HCT116 (cell line): Measurements from ENCODE around the gene USH1C. TPM values are rescaled to one million over a fixed set of nuclear protein-coding genes. Genes with fewer than 3 reads are reported as not detected.

Experiments used
- ATAC-seq: fragments of 200-7000 bp; cut with Tn5 transposase; 2 replicates; pipeline ENCODE4 v1.9.1; 2020; ENCODE audit warnings: mild to moderate bottlenecking, moderate library complexity
- BruUV-seq: library from RNA; stranded (reverse); fragments of 400-500 nt; replicated peaks from 2 replicates; lab custom pipeline; 2021; lab: Mats Ljungman, UMichigan
- CTCF ChIA-PET: fragments of 300-600 bp; sonication (Branson Sonifier 250); formaldehyde crosslinking; loops from one replicate; lab custom pipeline; 2021; ENCODE audit warnings: antibody characterized with exemption; lab: Charles Lee
- POLR2A ChIA-PET: fragments of 300-600, 350-600 bp; sonication (Branson Sonifier 250); formaldehyde crosslinking; loops from one replicate; lab custom pipeline; 2021; ENCODE audit warnings: antibody characterized with exemption; lab: Charles Lee
- RAD21 ChIA-PET, 2 experiments: fragments of 300-600 bp; sonication (Branson Sonifier 250); formaldehyde crosslinking; loops; one replicate each; lab custom pipeline; 2023; ENCODE audit warnings: low total read pairs in 2 of 2; ENCODE audit not compliant: uncharacterized antibody in 2 of 2, unreplicated experiment in 2 of 2, low non-redundant PET in 1 of 2; lab: Charles Lee
- DNase-seq: peaks from one replicate; pipeline ENCODE4 v3.0.0-alpha.2; 2010; ENCODE audit warnings: low read depth, low spot score
- H2AFZ ChIP-seq: fragments of 200-600 bp; shearing (Covaris generic), sonication (generic); 2 replicates; pipeline ENCODE4 v1.6.1; 2017; ENCODE audit warnings: low read depth, mixed run types, mixed read lengths, antibody characterized with exemption, low read length; ENCODE audit not compliant: poor library complexity, severe bottlenecking
- H3K27ac ChIP-seq: 2 replicates; pipeline ENCODE4 v1.5.1; 2012; ENCODE audit warnings: low read depth, low read length
- H3K27me3 ChIP-seq: fragments of 200-600 bp; sonication (generic); 2 replicates; pipeline ENCODE4 v1.6.1; 2016; ENCODE audit warnings: mixed run types, low read length, mixed read lengths; ENCODE audit not compliant: insufficient read depth
- H3K36me3 ChIP-seq, 2 experiments: fragments of 200-500 bp in 1 of 2; fragments of 200-600 bp in 1 of 2; sonication (Bioruptor generic) in 1 of 2; sonication (generic) in 1 of 2; 2 replicates each; pipeline versions ENCODE4 v1.5.1 to v1.6.1; 2014 to 2016; ENCODE audit warnings: low read length in 2 of 2, inconsistent platforms in 1 of 2, mixed read lengths in 1 of 2, mixed run types in 1 of 2; ENCODE audit not compliant: insufficient read depth in 2 of 2, control insufficient read depth in 1 of 2
- H3K4me1 ChIP-seq, 2 experiments: fragments of 200-600 bp in 1 of 2; sonication (generic) in 1 of 2; 2 replicates each; pipeline versions ENCODE4 v1.5.1 to v1.6.1; 2012 to 2017; ENCODE audit warnings: low read length in 2 of 2, inconsistent platforms in 1 of 2, mild to moderate bottlenecking in 1 of 2, mixed read lengths in 1 of 2, mixed run types in 1 of 2, moderate library complexity in 1 of 2; ENCODE audit not compliant: insufficient read depth in 2 of 2, control insufficient read depth in 1 of 2
- H3K4me2 ChIP-seq: fragments of 200-600 bp; sonication (generic); 2 replicates; pipeline ENCODE4 v1.6.1; 2017; ENCODE audit warnings: mixed run types, low read length, mixed read lengths
- H3K4me3 ChIP-seq, 2 experiments: fragments of 200-600 bp in 1 of 2; sonication (generic) in 1 of 2; replicated peaks in 1 of 2; 2 replicates each; pipeline ENCODE4 v1.5.1; 2011 to 2016; ENCODE audit warnings: low read length in 2 of 2, control low read depth in 1 of 2, low read depth in 1 of 2, mild to moderate bottlenecking in 1 of 2, mixed read lengths in 1 of 2, mixed run types in 1 of 2
- H3K79me2 ChIP-seq: fragments of 200-600 bp; sonication (generic); 2 replicates; pipeline ENCODE4 v1.6.1; 2017; ENCODE audit warnings: mild to moderate bottlenecking, mixed run types, low read length, moderate library complexity, mixed read lengths; ENCODE audit not compliant: insufficient read depth
- H3K9ac ChIP-seq: fragments of 200-600 bp; sonication (generic); 2 replicates; pipeline ENCODE4 v1.6.1; 2016; ENCODE audit warnings: low read length, mixed read lengths
- H3K9me2 ChIP-seq: fragments of 200-600 bp; sonication (generic), shearing (Covaris generic); 2 replicates; pipeline ENCODE4 v1.6.1; 2017; ENCODE audit warnings: mixed run types, mild to moderate bottlenecking, moderate library complexity; ENCODE audit not compliant: insufficient read depth
- H3K9me3 ChIP-seq, 2 experiments: fragments of 200-500 bp in 1 of 2; fragments of 200-600 bp in 1 of 2; sonication (Bioruptor generic) in 1 of 2; sonication (generic) in 1 of 2; 2 replicates each; pipeline ENCODE4 v1.6.1; 2014 to 2017; ENCODE audit warnings: low read length in 2 of 2, mixed read lengths in 2 of 2, inconsistent platforms in 1 of 2, low read depth in 1 of 2, mild to moderate bottlenecking in 1 of 2, mixed run types in 1 of 2, moderate library complexity in 1 of 2; ENCODE audit not compliant: control insufficient read depth in 1 of 2, insufficient read depth in 1 of 2
- H4K20me1 ChIP-seq: fragments of 200-600 bp; sonication (generic), shearing (Covaris generic); 2 replicates; pipeline ENCODE4 v1.6.1; 2017; ENCODE audit warnings: mixed run types, mild to moderate bottlenecking, moderate library complexity; ENCODE audit not compliant: insufficient read depth
- EGR1 ChIP-seq: IDR thresholded peaks from 2 replicates; pipeline ENCODE4 v1.6.1; 2012; ENCODE audit warnings: low read depth
- EZH2 ChIP-seq: fragments of 200-600 bp; sonication (generic); IDR thresholded peaks from 2 replicates; pipeline ENCODE4 v1.6.1; 2017; ENCODE audit warnings: antibody characterized with exemption, mixed run types
- EZH2phosphoT487 ChIP-seq: fragments of 200-600 bp; IDR thresholded peaks from 2 replicates; pipeline ENCODE4 v1.6.1; 2018; ENCODE audit warnings: antibody characterized with exemption, borderline replicate concordance
- FOSL1 ChIP-seq: IDR thresholded peaks from 2 replicates; pipeline ENCODE4 v1.6.1; 2012; ENCODE audit warnings: low read depth
- JUND ChIP-seq: IDR thresholded peaks from 2 replicates; pipeline ENCODE4 v1.6.1; 2012
- SP1 ChIP-seq: IDR thresholded peaks from 2 replicates; pipeline ENCODE4 v1.6.1; 2012; ENCODE audit warnings: low read depth
- SRF ChIP-seq: IDR thresholded peaks from 2 replicates; pipeline ENCODE4 v1.6.1; 2012; ENCODE audit warnings: low read depth
- TCF7L2 ChIP-seq: IDR thresholded peaks from 2 replicates; pipeline ENCODE4 v1.7.0; 2011; ENCODE audit warnings: borderline replicate concordance, inconsistent platforms; ENCODE audit not compliant: insufficient read depth, insufficient read length; ENCODE audit errors: extremely low read depth
- YY1 ChIP-seq: IDR thresholded peaks from 2 replicates; pipeline ENCODE4 v1.6.1; 2011; ENCODE audit warnings: low read length, low read depth, moderate library complexity, mild to moderate bottlenecking; ENCODE audit not compliant: insufficient replicate concordance; ENCODE audit errors: extremely low read depth
- ZNF274 ChIP-seq: fragments of 200-500 bp; sonication (Bioruptor generic); IDR thresholded peaks from 2 replicates; pipeline ENCODE4 v1.6.1; 2014; ENCODE audit warnings: mild to moderate bottlenecking, low read depth, low read length, inconsistent platforms
- intact Hi-C: fragments of 100-400 bp; cut with micrococcal nuclease; formaldehyde crosslinking; loops from 2 replicates; pipeline ENCODE4 v1.10.0; 2022
- total RNA-seq: library from RNA; stranded (reverse); gene quantifications from one replicate; pipeline ENCODE4 v1.2.1, GENCODE V29; 2021; ENCODE audit not compliant: unreplicated experiment
- TF ChIP-seq, protein P1 (sequence below): IDR thresholded peaks from 2 replicates; pipeline ENCODE4 v1.6.1; 2012
- TF ChIP-seq, protein P2 (sequence below), 3 experiments: fragments of 200-600 bp in 1 of 3; sonication (generic) in 1 of 3; IDR thresholded peaks in 2 of 3; conservative IDR thresholded peaks in 1 of 3; 2 replicates each; pipeline ENCODE4 v1.5.1; 2012 to 2017; ENCODE audit warnings: low read depth in 2 of 3, low read length in 2 of 3, antibody characterized with exemption in 1 of 3, borderline replicate concordance in 1 of 3, control low read depth in 1 of 3, mild to moderate bottlenecking in 1 of 3, mixed read lengths in 1 of 3, mixed run types in 1 of 3, moderate library complexity in 1 of 3; ENCODE audit not compliant: insufficient read depth in 1 of 3

USH1C gene
- total RNA-seq, 1 experiment from 2014 or later, result 13.4 TPM

DNA sequence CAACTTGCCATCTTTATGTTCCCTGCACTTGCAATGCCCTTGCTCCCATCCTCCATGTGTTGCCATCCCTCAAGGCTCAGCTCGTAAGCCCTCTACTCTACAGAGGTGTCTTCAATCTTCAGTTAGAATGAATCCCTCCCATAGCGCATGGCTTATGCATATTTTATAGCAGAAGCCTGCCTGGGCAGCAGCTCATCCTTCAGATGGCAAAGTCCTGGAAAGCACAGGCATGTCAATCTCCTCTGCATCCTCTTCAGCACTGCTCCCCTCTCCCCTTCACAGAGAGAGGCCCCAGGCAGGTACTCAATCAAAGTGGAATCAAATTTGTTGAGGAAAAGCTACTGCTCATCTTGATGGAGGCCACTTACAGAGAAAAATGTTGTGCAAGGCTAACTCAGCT, 36.4 kb downstream of the USH1C start (continued):
- no peak for TF ChIP-seq EZH2phosphoT487
- TF ChIP-seq EGR1, result no peak
- no peak for TF ChIP-seq JUND
- TF ChIP-seq SP1, result no peak
- TF ChIP-seq, protein P1, sequence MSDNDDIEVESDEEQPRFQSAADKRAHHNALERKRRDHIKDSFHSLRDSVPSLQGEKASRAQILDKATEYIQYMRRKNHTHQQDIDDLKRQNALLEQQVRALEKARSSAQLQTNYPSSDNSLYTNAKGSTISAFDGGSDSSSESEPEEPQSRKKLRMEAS, result no peak
- no peak for TF ChIP-seq SRF
- TF ChIP-seq TCF7L2, result no peak
- no peak for TF ChIP-seq ZNF274
- no peak for TF ChIP-seq YY1
- no peak for TF ChIP-seq FOSL1

DNA sequence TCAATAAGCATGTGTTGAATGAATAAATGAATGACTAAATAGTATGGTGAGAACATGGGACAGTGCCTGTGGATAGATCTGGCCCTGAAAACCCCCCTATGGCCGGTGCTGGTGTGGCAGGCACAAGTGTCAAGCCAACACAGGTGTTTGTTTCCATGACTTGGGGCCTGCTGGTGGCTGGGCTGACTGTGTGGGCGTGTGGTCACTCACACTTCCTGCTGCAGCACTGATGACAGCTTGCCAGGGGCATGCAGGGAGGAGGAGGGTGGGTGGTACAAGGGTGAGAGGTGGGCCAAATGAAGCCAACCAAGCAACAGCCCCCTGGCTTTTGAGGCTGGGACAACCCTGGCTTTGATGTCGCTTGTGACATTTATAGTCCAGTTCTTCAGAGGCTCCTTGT, 37.3 kb downstream of the USH1C start:
- no peak for DNase-seq
- Histone ChIP-seq H3K9me3 (no peaks in the 10 kb centered on the region), H3K4me3 (no peak overlapping the region), H3K27ac (no peak overlapping the region), H3K4me2 (peak overlapping the region; percentile 45), H3K9me2 (no peaks in the 10 kb centered on the region), H2AFZ (no peak overlapping the region), H3K36me3 (no peaks in the 10 kb centered on the region), H3K79me2 (no peaks in the 10 kb centered on the region), H3K27me3 (no peaks in the 10 kb centered on the region), H3K4me1 (peaks cover 5 to 12% of the 10 kb centered on the region in 2 experiments; a peak in 3 of 4 replicates), H3K9ac (no peak overlapping the region), H4K20me1 (no peaks in the 10 kb centered on the region)
- intact Hi-C loops, result loop anchor here (10.0 kb wide), 1 partner anchor 562 kb away; no protein-coding TSS in a partner anchor
- no TSS peak for BruUV-seq
- ChIA-PET RAD21 (interaction anchor here in 1 of 2 experiments (1.4 kb wide), 1 partner anchor 123 kb away, joined by 3 read pairs; no protein-coding TSS in a partner anchor), CTCF (interaction anchor here (0.9 to 1.7 kb wide), 8 partner anchors 13 to 224 kb away, joined by 3 to 8 read pairs (median 4); partner anchors contain the start of genes KCNJ11 and USH1C), POLR2A (no interaction called here)
- TF ChIP-seq EZH2 (no peak), EGR1 (peak; percentile 88)
- TF ChIP-seq, protein P2, sequence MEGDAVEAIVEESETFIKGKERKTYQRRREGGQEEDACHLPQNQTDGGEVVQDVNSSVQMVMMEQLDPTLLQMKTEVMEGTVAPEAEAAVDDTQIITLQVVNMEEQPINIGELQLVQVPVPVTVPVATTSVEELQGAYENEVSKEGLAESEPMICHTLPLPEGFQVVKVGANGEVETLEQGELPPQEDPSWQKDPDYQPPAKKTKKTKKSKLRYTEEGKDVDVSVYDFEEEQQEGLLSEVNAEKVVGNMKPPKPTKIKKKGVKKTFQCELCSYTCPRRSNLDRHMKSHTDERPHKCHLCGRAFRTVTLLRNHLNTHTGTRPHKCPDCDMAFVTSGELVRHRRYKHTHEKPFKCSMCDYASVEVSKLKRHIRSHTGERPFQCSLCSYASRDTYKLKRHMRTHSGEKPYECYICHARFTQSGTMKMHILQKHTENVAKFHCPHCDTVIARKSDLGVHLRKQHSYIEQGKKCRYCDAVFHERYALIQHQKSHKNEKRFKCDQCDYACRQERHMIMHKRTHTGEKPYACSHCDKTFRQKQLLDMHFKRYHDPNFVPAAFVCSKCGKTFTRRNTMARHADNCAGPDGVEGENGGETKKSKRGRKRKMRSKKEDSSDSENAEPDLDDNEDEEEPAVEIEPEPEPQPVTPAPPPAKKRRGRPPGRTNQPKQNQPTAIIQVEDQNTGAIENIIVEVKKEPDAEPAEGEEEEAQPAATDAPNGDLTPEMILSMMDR (IDR thresholded peaks at IDR 0.05 in 2 of 3, conservative IDR thresholded peaks at IDR 0.05 in 1 of 3; ENCODE audit: borderline replicate concordance in 1 of 3, insufficient read depth in 1 of 3, low read depth in 2 of 3, low read length in 2 of 3), result 0 out of 6 replicates have a peak, but pooled peaks of 1 of the 3 experiments have one; percentile 8
- peak; percentile 35; the same call in 1 of the 2 replicates for ATAC-seq
